ENCODE results near the gene MAMDC2.
A peak's percentile ranks its signal among the peaks of the same experiment; 100 is the strongest.

Gene MAMDC2

GRCh38 chr9:70043689-70044489, at the start of gene MAMDC2:
Gene MAMDC2, plus strand, starts transcription at chr9:70043848. Its CDS starts 350 bp downstream, at chr9:70044198.
- H3K4me3 ChIP-seq (ENCODE audit: low read depth in 1 of 2, low read length in 2 of 2): peak within 1 kb of the TSS; percentile 67 to 87
- no peaks in the 10 kb centered on the region for H3K36me3 ChIP-seq (ENCODE audit: control insufficient read depth in 1 of 2, insufficient read depth in 2 of 2, low read length in 2 of 2)
- no peaks in the 10 kb centered on the region for H3K9me3 ChIP-seq (ENCODE audit: control insufficient read depth in 1 of 2, low read length in 2 of 2)
- no peaks in the 10 kb centered on the region for H3K27me3 ChIP-seq (ENCODE audit: low read depth, low read length)
- H3K4me1 ChIP-seq (ENCODE audit: control insufficient read depth in 1 of 2, insufficient read depth in 2 of 2, low read length in 2 of 2): peaks cover 8 to 46% of the 10 kb centered on the region in 2 donors
- H3K27ac ChIP-seq (ENCODE audit: low read length): peak within 1 kb of the TSS; percentile 71

GRCh38 chr9:69995846-69996245, 47.8 kb upstream of the MAMDC2 start:
- H3K4me3 ChIP-seq (ENCODE audit: low read depth in 1 of 2, low read length in 2 of 2): no peak overlapping the region
- no peaks in the 10 kb centered on the region for H3K36me3 ChIP-seq (ENCODE audit: control insufficient read depth in 1 of 2, insufficient read depth in 2 of 2, low read length in 2 of 2)
- H3K4me1 ChIP-seq (ENCODE audit: control insufficient read depth in 1 of 2, insufficient read depth in 2 of 2, low read length in 2 of 2): no peaks in the 10 kb centered on the region
- H3K27me3 ChIP-seq (ENCODE audit: low read depth, low read length): no peaks in the 10 kb centered on the region
- H3K9me3 ChIP-seq (ENCODE audit: control insufficient read depth in 1 of 2, low read length in 2 of 2): no peaks in the 10 kb centered on the region
- H3K27ac ChIP-seq (ENCODE audit: low read length): no peak overlapping the region

- H3K27me3 ChIP-seq (ENCODE audit: low read depth, low read length): no peaks in the 10 kb centered on the region
- H3K4me3 ChIP-seq (ENCODE audit: low read depth in 1 of 2, low read length in 2 of 2): no peak overlapping the region
- no peaks in the 10 kb centered on the region for H3K9me3 ChIP-seq (ENCODE audit: control insufficient read depth in 1 of 2, low read length in 2 of 2)
- no peak overlapping the region for H3K27ac ChIP-seq (ENCODE audit: low read length)
- H3K4me1 ChIP-seq (ENCODE audit: control insufficient read depth in 1 of 2, insufficient read depth in 2 of 2, low read length in 2 of 2): no peaks in the 10 kb centered on the region
- no peaks in the 10 kb centered on the region for H3K36me3 ChIP-seq (ENCODE audit: control insufficient read depth in 1 of 2, insufficient read depth in 2 of 2, low read length in 2 of 2)
Measured at GRCh38 chr9:69996967-69997366, 46.7 kb upstream of the MAMDC2 start.

DNA sequence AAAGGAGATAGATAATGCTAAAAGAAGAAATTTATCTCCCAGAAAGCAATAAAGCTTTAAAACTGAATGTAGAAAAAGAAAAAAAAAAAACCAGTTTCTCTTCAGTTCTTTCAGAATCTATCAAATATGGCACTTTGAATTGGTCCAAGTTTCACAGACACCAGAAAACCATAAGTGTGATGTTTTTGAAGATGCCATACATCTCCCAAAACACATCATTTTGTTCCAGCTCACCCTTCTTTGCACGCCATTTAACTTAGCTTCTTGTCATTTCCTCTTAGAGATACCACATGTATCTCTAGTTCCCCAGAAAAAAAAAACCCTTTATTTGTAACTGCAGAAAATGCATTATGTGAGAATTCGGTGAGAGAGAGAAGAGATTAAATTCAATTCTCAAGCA, 46.1 kb upstream of the MAMDC2 start:
- Histone ChIP-seq H3K9me3 (ENCODE audit: control insufficient read depth in 1 of 2, low read length in 2 of 2) (no peaks in the 10 kb centered on the region), H3K36me3 (ENCODE audit: control insufficient read depth in 1 of 2, insufficient read depth in 2 of 2, low read length in 2 of 2) (no peaks in the 10 kb centered on the region), H3K27me3 (ENCODE audit: low read depth, low read length) (no peaks in the 10 kb centered on the region), H3K4me1 (ENCODE audit: control insufficient read depth in 1 of 2, insufficient read depth in 2 of 2, low read length in 2 of 2) (no peaks in the 10 kb centered on the region), H3K4me3 (ENCODE audit: low read depth in 1 of 2, low read length in 2 of 2) (no peak overlapping the region), H3K27ac (ENCODE audit: low read length) (no peak overlapping the region)

- no peaks in the 10 kb centered on the region for H3K36me3 ChIP-seq (ENCODE audit: control insufficient read depth in 1 of 2, insufficient read depth in 2 of 2, low read length in 2 of 2)
- no peak overlapping the region for H3K4me3 ChIP-seq (ENCODE audit: low read depth in 1 of 2, low read length in 2 of 2)
- H3K4me1 ChIP-seq (ENCODE audit: control insufficient read depth in 1 of 2, insufficient read depth in 2 of 2, low read length in 2 of 2): no peaks in the 10 kb centered on the region
- no peak overlapping the region for H3K27ac ChIP-seq (ENCODE audit: low read length)
- H3K27me3 ChIP-seq (ENCODE audit: low read depth, low read length): no peaks in the 10 kb centered on the region
- no peaks in the 10 kb centered on the region for H3K9me3 ChIP-seq (ENCODE audit: control insufficient read depth in 1 of 2, low read length in 2 of 2)
Measured at GRCh38 chr9:69999315-69999714, 44.3 kb upstream of the MAMDC2 start.

- no peaks in the 10 kb centered on the region for H3K36me3 ChIP-seq (ENCODE audit: control insufficient read depth in 1 of 2, insufficient read depth in 2 of 2, low read length in 2 of 2)
- H3K27ac ChIP-seq (ENCODE audit: low read length): no peak overlapping the region
- no peaks in the 10 kb centered on the region for H3K9me3 ChIP-seq (ENCODE audit: control insufficient read depth in 1 of 2, low read length in 2 of 2)
- H3K4me1 ChIP-seq (ENCODE audit: control insufficient read depth in 1 of 2, insufficient read depth in 2 of 2, low read length in 2 of 2): no peaks in the 10 kb centered on the region
- H3K4me3 ChIP-seq (ENCODE audit: low read depth in 1 of 2, low read length in 2 of 2): no peak overlapping the region
- no peaks in the 10 kb centered on the region for H3K27me3 ChIP-seq (ENCODE audit: low read depth, low read length)
Measured at GRCh38 chr9:70000469-70000868, 43.2 kb upstream of the MAMDC2 start.

DNA sequence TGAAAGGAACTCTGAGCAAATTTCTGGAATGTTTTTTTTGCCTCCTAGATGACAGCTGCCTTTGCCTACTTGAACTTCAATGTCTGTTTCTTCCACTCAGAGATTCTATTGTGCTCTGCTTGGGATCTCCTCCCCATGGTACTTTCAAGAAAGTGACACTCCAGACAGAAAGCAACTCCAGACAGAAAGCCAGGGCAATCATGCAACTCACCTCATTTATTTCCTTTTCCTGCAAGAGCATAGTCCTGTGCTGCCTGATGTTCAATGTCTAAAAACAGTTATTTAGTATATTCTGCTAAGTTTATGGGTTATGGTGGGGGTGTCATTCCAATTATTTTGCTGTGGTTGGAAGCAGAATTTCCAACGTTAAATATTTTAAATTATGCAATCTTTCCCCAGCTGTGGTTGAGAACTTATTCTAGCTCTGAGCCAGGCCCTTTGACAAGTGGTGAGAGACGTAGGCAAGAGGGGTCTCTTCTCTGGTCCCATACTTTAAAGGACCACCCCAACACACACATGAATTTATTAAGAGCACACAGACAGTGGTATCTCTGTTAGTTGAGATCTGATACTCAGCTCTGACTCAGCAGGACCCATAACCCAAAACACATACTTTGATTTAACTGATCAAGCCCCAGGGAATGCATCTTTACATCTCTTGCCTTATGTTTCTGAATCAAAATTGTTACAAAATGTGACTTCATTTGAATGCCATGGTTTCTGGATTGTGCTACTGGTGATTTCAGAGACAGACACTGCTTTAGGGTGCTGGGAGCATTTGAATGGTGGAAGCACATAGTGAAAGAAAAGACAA, 39.5 kb upstream of the MAMDC2 start:
- H3K27me3 ChIP-seq (ENCODE audit: low read depth, low read length): no peaks in the 10 kb centered on the region
- H3K36me3 ChIP-seq (ENCODE audit: control insufficient read depth in 1 of 2, insufficient read depth in 2 of 2, low read length in 2 of 2): no peaks in the 10 kb centered on the region
- H3K27ac ChIP-seq (ENCODE audit: low read length): no peak overlapping the region
- H3K4me3 ChIP-seq (ENCODE audit: low read depth in 1 of 2, low read length in 2 of 2): no peak overlapping the region
- peaks cover 0 to 3% of the 10 kb centered on the region in 2 donors for H3K4me1 ChIP-seq (ENCODE audit: control insufficient read depth in 1 of 2, insufficient read depth in 2 of 2, low read length in 2 of 2)
- no peaks in the 10 kb centered on the region for H3K9me3 ChIP-seq (ENCODE audit: control insufficient read depth in 1 of 2, low read length in 2 of 2)

- Histone ChIP-seq H3K4me3 (ENCODE audit: low read depth in 1 of 2, low read length in 2 of 2) (no peak overlapping the region), H3K27ac (ENCODE audit: low read length) (no peak overlapping the region), H3K4me1 (ENCODE audit: control insufficient read depth in 1 of 2, insufficient read depth in 2 of 2, low read length in 2 of 2) (peaks cover 0 to 3% of the 10 kb centered on the region in 2 donors), H3K27me3 (ENCODE audit: low read depth, low read length) (no peaks in the 10 kb centered on the region), H3K9me3 (ENCODE audit: control insufficient read depth in 1 of 2, low read length in 2 of 2) (no peaks in the 10 kb centered on the region), H3K36me3 (ENCODE audit: control insufficient read depth in 1 of 2, insufficient read depth in 2 of 2, low read length in 2 of 2) (no peaks in the 10 kb centered on the region)
Measured at GRCh38 chr9:70006306-70006705, 37.3 kb upstream of the MAMDC2 start.

DNA sequence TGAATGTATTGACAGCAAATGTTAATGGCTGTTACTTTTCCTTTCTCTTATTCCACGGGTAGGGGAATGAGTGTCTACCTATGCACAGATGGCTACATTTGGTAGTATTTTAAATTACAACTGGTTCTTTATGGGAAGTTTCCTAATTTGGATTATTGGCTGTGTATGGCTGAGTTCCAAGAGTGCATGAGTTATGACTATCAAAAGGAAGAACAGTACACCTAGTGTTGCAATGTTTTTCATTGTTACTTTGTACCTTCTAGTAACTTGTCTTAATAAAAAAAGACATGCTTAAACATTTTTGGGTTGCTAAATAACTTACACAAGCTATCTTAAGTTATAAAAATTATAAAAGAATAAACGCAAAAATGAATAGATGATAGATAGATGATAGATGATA, 35.8 kb upstream of the MAMDC2 start:
- H3K27me3 ChIP-seq (ENCODE audit: low read depth, low read length): no peaks in the 10 kb centered on the region
- H3K9me3 ChIP-seq (ENCODE audit: control insufficient read depth in 1 of 2, low read length in 2 of 2): no peaks in the 10 kb centered on the region
- H3K4me1 ChIP-seq (ENCODE audit: control insufficient read depth in 1 of 2, insufficient read depth in 2 of 2, low read length in 2 of 2): peaks cover 0 to 11% of the 10 kb centered on the region in 2 donors
- H3K4me3 ChIP-seq (ENCODE audit: low read depth in 1 of 2, low read length in 2 of 2): no peak overlapping the region
- H3K27ac ChIP-seq (ENCODE audit: low read length): no peak overlapping the region
- H3K36me3 ChIP-seq (ENCODE audit: control insufficient read depth in 1 of 2, insufficient read depth in 2 of 2, low read length in 2 of 2): no peaks in the 10 kb centered on the region

DNA sequence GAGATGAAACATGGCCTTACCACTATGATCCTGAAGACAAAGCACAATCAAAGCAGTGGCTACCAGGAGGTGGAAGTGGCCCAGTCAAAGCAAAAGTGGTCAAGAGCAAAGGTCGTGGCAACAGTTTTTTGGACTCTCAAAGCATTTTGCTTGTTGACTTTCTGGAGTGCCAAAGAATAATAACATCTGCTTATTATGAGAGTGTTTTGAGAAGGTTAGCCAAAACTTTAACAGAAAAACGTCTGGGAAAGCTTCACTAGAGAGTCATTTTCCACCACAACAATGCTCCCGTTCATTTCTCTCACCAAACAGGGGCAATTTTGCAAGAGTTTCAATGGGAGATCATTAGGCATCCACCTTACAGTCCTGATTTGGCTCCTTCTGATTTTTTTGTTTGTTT, 33.6 kb upstream of the MAMDC2 start:
- Histone ChIP-seq H3K36me3 (ENCODE audit: control insufficient read depth in 1 of 2, insufficient read depth in 2 of 2, low read length in 2 of 2) (no peaks in the 10 kb centered on the region), H3K9me3 (ENCODE audit: control insufficient read depth in 1 of 2, low read length in 2 of 2) (no peaks in the 10 kb centered on the region), H3K27ac (ENCODE audit: low read length) (no peak overlapping the region), H3K4me1 (ENCODE audit: control insufficient read depth in 1 of 2, insufficient read depth in 2 of 2, low read length in 2 of 2) (peaks cover 0 to 20% of the 10 kb centered on the region in 2 donors), H3K4me3 (ENCODE audit: low read depth in 1 of 2, low read length in 2 of 2) (no peak overlapping the region), H3K27me3 (ENCODE audit: low read depth, low read length) (no peaks in the 10 kb centered on the region)

- peaks cover 0 to 16% of the 10 kb centered on the region in 2 donors for H3K4me1 ChIP-seq (ENCODE audit: control insufficient read depth in 1 of 2, insufficient read depth in 2 of 2, low read length in 2 of 2)
- no peaks in the 10 kb centered on the region for H3K27me3 ChIP-seq (ENCODE audit: low read depth, low read length)
- no peak overlapping the region for H3K27ac ChIP-seq (ENCODE audit: low read length)
- H3K9me3 ChIP-seq (ENCODE audit: control insufficient read depth in 1 of 2, low read length in 2 of 2): no peaks in the 10 kb centered on the region
- no peak overlapping the region for H3K4me3 ChIP-seq (ENCODE audit: low read depth in 1 of 2, low read length in 2 of 2)
- no peaks in the 10 kb centered on the region for H3K36me3 ChIP-seq (ENCODE audit: control insufficient read depth in 1 of 2, insufficient read depth in 2 of 2, low read length in 2 of 2)
Measured at GRCh38 chr9:70011366-70011765, 32.3 kb upstream of the MAMDC2 start.
